K562 (cell line): Measurements from ENCODE around the gene PGBD4.

Experiments used
- TF ChIP-seq, protein P1 (sequence below): sonication (generic); formaldehyde crosslinking; IDR thresholded peaks from 2 replicates; pipeline ENCODE4 v1.9.0; 2022; ENCODE audit warnings: mild to moderate bottlenecking, missing genetic modification reagents
- TF ChIP-seq, protein P2 (sequence below): fragments of 250-450 bp; sonication (Bioruptor Pico); IDR thresholded peaks from 2 replicates; pipeline ENCODE4 v1.8.0; 2022; ENCODE audit warnings: moderate library complexity, mild to moderate bottlenecking, inconsistent platforms

DNA sequence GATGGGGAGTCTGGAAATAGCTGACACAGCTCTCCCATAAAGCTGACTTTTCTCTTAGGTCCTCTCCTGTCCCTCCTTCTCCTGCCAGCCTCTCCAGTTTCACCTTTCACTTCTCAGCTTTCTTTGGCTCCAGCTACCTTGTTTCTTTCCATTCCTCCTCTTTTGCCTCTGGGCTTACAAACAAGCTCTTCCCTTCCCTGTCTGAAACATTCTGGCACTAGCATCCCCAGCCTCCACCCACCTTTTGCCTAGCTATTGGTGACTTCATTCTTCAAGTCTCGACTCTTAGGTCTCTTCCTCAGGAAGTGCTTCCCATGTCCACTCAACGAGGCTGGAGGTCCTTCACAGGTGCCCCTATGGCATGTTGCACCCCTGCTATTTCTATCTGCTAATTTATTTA is 42.4 kb upstream of the PGBD4 start:
- TF ChIP-seq, protein P1, sequence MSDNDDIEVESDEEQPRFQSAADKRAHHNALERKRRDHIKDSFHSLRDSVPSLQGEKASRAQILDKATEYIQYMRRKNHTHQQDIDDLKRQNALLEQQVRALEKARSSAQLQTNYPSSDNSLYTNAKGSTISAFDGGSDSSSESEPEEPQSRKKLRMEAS (CRISPR knock-in tag) = no peak
- TF ChIP-seq, protein P2, sequence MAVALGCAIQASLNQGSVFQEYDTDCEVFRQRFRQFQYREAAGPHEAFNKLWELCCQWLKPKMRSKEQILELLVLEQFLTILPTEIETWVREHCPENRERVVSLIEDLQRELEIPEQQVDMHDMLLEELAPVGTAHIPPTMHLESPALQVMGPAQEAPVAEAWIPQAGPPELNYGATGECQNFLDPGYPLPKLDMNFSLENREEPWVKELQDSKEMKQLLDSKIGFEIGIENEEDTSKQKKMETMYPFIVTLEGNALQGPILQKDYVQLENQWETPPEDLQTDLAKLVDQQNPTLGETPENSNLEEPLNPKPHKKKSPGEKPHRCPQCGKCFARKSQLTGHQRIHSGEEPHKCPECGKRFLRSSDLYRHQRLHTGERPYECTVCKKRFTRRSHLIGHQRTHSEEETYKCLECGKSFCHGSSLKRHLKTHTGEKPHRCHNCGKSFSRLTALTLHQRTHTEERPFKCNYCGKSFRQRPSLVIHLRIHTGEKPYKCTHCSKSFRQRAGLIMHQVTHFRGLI = no peak
